Endothelial cell (in vitro differentiated cells): Measurements from ENCODE around the gene AKAP3. TPM values are rescaled to one million over a fixed set of nuclear protein-coding genes. Genes with fewer than 3 reads are reported as not detected.
A peak's percentile ranks its signal among the peaks of the same experiment; 100 is the strongest.

ENCODE experiments used
- DNase-seq: peaks from one replicate; pipeline ENCODE4 v3.0.0; 2021; ENCODE audit warnings: low spot score
- H3K27ac Mint-ChIP-seq: one replicate; pipeline ENCODE4 v1.8.0; 2021; ENCODE audit warnings: mixed read lengths, inconsistent platforms; ENCODE audit not compliant: unreplicated experiment
- H3K27me3 Mint-ChIP-seq: one replicate; pipeline ENCODE4 v1.8.0; 2021; ENCODE audit warnings: mild to moderate bottlenecking, moderate library complexity, mixed read lengths, inconsistent platforms; ENCODE audit not compliant: unreplicated experiment
- H3K36me3 Mint-ChIP-seq: one replicate; pipeline ENCODE4 v1.8.0; 2021; ENCODE audit warnings: mild to moderate bottlenecking, low read depth, mixed read lengths, inconsistent platforms; ENCODE audit not compliant: unreplicated experiment
- H3K4me1 Mint-ChIP-seq: one replicate; pipeline ENCODE4 v1.8.0; 2021; ENCODE audit warnings: mild to moderate bottlenecking, mixed read lengths, inconsistent platforms; ENCODE audit not compliant: unreplicated experiment
- H3K4me3 Mint-ChIP-seq: one replicate; pipeline ENCODE4 v1.8.0; 2021; ENCODE audit warnings: mild to moderate bottlenecking, mixed read lengths, inconsistent platforms; ENCODE audit not compliant: unreplicated experiment
- H3K9me3 Mint-ChIP-seq: one replicate; pipeline ENCODE4 v1.8.0; 2021; ENCODE audit warnings: mixed read lengths, inconsistent platforms; ENCODE audit not compliant: unreplicated experiment
- CTCF ChIP-seq: fragments of 200-600 bp; sonication (generic); IDR thresholded peaks from one replicate; pipeline ENCODE4 v1.5.0; 2021; ENCODE audit warnings: antibody characterized with exemption; ENCODE audit not compliant: unreplicated experiment
- total RNA-seq: library from RNA; stranded (reverse); fragmentation: NEBNext Ultra II Directional; extraction: Animal tissue kit (Norgen Biotek cat#: 25700); gene quantifications from one replicate; pipeline ENCODE4 v1.2.1, GENCODE V29; 2021; ENCODE audit not compliant: unreplicated experiment

AKAP3 gene
- total RNA-seq, 1 donor from 2014 or later: 1.8 TPM

GRCh38 chr12:4648104-4648500 lies 749 bp downstream of the AKAP3 start:
- H3K36me3 Mint-ChIP-seq: no peaks in the 10 kb centered on the region
- H3K9me3 Mint-ChIP-seq: no peaks in the 10 kb centered on the region
- no peak for DNase-seq
- peaks cover 20% of the 10 kb centered on the region for H3K4me1 Mint-ChIP-seq
- peaks cover 5% of the 10 kb centered on the region for H3K27me3 Mint-ChIP-seq
- peak overlapping the region; percentile 98 for H3K4me3 Mint-ChIP-seq
- no peak for TF ChIP-seq CTCF
- H3K27ac Mint-ChIP-seq: peak overlapping the region; percentile 99

GRCh38 chr12:4645023-4645422 lies 3.8 kb downstream of the AKAP3 start:
- Mint-ChIP-seq H3K27ac (no peak overlapping the region), H3K4me1 (peaks cover 12% of the 10 kb centered on the region), H3K36me3 (no peaks in the 10 kb centered on the region), H3K27me3 (peaks cover 5% of the 10 kb centered on the region), H3K4me3 (no peak overlapping the region), H3K9me3 (no peaks in the 10 kb centered on the region)
- no peak for DNase-seq
- no peak for TF ChIP-seq CTCF

DNA sequence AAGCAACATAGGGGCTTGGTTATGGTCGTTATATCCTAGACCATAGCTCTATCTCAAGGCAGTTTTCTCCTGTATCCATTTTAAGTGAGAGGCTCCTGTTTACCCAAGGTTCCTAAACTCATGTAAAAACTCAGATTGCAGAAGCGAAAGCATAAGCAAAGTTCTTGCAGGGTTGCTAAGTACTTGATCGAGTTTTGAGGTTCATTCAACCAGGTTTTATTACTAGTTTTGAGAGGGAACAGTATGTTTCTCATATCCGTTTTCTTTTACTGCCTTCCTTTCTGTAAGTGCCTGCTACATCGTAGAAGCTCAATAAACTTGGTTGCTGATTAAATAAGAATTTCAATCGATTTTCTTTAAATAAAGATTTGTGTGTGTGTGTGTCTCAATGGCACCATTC lies 5.1 kb downstream of the AKAP3 start:
- Mint-ChIP-seq H3K27me3 (peaks cover 1% of the 10 kb centered on the region), H3K9me3 (no peaks in the 10 kb centered on the region), H3K4me1 (peaks cover 4% of the 10 kb centered on the region), H3K27ac (no peak overlapping the region), H3K36me3 (no peaks in the 10 kb centered on the region), H3K4me3 (no peak overlapping the region)
- no peak for DNase-seq
- no peak for TF ChIP-seq CTCF

DNA sequence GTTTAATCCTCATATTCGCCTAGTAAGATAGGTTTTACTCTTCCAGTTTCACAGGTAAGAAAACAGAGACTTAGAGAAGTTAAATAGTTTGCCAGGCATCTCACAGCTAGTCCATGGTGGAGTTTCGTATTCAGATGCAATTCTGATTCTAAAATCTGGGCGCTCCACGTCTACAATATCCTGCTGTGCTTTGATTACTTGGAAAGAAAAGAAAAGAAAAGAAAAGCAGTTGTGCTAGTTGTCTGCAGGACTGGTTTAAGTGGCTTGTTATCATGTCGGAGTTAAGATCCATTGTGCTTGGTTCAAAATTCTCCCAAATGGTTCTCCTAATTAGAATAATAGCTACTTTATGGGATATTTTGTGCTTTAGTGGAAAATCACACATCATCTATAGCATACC lies 18.6 kb downstream of the AKAP3 start:
- no peak for DNase-seq
- Mint-ChIP-seq H3K27me3 (no peaks in the 10 kb centered on the region), H3K4me3 (no peak overlapping the region), H3K27ac (no peak overlapping the region), H3K36me3 (peaks cover 9% of the 10 kb centered on the region), H3K4me1 (no peaks in the 10 kb centered on the region), H3K9me3 (no peaks in the 10 kb centered on the region)
- no peak for TF ChIP-seq CTCF

DNA sequence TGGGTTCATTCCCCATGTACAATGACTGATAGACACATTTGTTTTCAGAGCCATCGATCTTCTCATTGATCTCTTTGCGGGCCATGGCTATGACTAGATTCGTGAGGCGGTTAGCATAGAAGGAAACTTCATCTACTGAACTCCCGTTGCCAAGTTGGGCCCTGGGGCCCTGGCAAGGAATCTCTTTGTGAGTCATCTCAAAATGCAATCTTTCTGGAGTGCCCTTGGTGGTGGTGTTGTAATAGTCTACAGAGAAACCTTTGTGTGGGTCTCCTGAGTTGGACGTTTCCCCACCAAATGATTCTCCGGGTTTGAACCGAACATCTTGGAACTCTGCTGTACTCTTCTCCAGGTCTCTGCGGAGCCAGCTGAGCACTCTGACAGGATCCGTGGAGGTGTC lies 20.4 kb downstream of the AKAP3 start:
- H3K9me3 Mint-ChIP-seq: no peaks in the 10 kb centered on the region
- H3K27ac Mint-ChIP-seq: no peak overlapping the region
- peaks cover 9% of the 10 kb centered on the region for H3K36me3 Mint-ChIP-seq
- H3K4me3 Mint-ChIP-seq: peak overlapping the region; percentile 20
- no peak for DNase-seq
- no peak for TF ChIP-seq CTCF
- no peaks in the 10 kb centered on the region for H3K4me1 Mint-ChIP-seq
- H3K27me3 Mint-ChIP-seq: no peaks in the 10 kb centered on the region
